T-helper 1 cell treated with Interleukin-12 subunit alpha and Interleukin-12 subunit beta and Interleukin-4 antibody, amounts not matched to agents 30 ng/mL and 1 ng/mL, for 36 hours (primary cell): ENCODE results near the gene PDK4. TPM values are rescaled to one million over a fixed set of nuclear protein-coding genes. Genes with fewer than 3 reads are reported as not detected.
"Not testable (repeated sequence)": the region's sequence is repeated elsewhere in the genome, so short reads cannot be mapped to it uniquely, and the experiment has no call there.

Experiments used
- intact Hi-C: fragments of 100-400 bp; cut with micrococcal nuclease; formaldehyde crosslinking; loops from one replicate; pipeline ENCODE4 v1.15.1; 2024
- total RNA-seq: library from RNA; stranded (reverse); gene quantifications from 2 replicates; pipeline ENCODE4 v1.2.3, GENCODE V29; 2022

PDK4 gene
- total RNA-seq, 1 donor from 2014 or later: not detected

- intact Hi-C loops: no loop called here
These were observed 9.0 kb upstream of the PDK4 start for GRCh38 chr7:95605275-95605674.

- intact Hi-C loops: not testable (repeated sequence)
These were observed 8.5 kb upstream of the PDK4 start for GRCh38 chr7:95604811-95605210.

- intact Hi-C loops: not testable (repeated sequence)
These were observed 8.1 kb upstream of the PDK4 start for GRCh38 chr7:95604397-95604796.

GRCh38 chr7:95602421-95602820 lies 6.1 kb upstream of the PDK4 start:
- intact Hi-C loops: no loop called here

GRCh38 chr7:95601316-95601715 lies 5.0 kb upstream of the PDK4 start:
- intact Hi-C loops: no loop called here

- intact Hi-C loops: no loop called here
These were observed 2.8 kb upstream of the PDK4 start for GRCh38 chr7:95599069-95599468.

GRCh38 chr7:95598511-95598910 lies 2.2 kb upstream of the PDK4 start:
- intact Hi-C loops: no loop called here

GRCh38 chr7:95595746-95596197 lies 544 bp downstream of the PDK4 start:
- intact Hi-C loops: no loop called here

- intact Hi-C loops: no loop called here
These were observed 2.1 kb downstream of the PDK4 start for GRCh38 chr7:95594185-95594584.

GRCh38 chr7:95593343-95593742 lies 3.0 kb downstream of the PDK4 start:
- intact Hi-C loops: no loop called here

GRCh38 chr7:95592570-95592969 lies 3.7 kb downstream of the PDK4 start:
- intact Hi-C loops: no loop called here

GRCh38 chr7:95590387-95591248 lies 5.7 kb downstream of the PDK4 start:
- intact Hi-C loops: no loop called here

GRCh38 chr7:95589766-95590165 lies 6.5 kb downstream of the PDK4 start:
- intact Hi-C loops: no loop called here

- intact Hi-C loops: no loop called here
These were observed 7.3 kb downstream of the PDK4 start for GRCh38 chr7:95589031-95589430.

GRCh38 chr7:95586951-95587301 lies 9.4 kb downstream of the PDK4 start:
- intact Hi-C loops: no loop called here

GRCh38 chr7:95585426-95585789 lies 10.9 kb downstream of the PDK4 start:
- intact Hi-C loops: no loop called here

- intact Hi-C loops: no loop called here
These were observed 11.4 kb downstream of the PDK4 start for GRCh38 chr7:95584769-95585425.

- intact Hi-C loops: no loop called here
These were observed 12.3 kb downstream of the PDK4 start for GRCh38 chr7:95583834-95584621.

GRCh38 chr7:95582578-95583293 lies 13.6 kb downstream of the PDK4 start:
- intact Hi-C loops: no loop called here

GRCh38 chr7:95581467-95581866 lies 14.8 kb downstream of the PDK4 start:
- intact Hi-C loops: no loop called here

GRCh38 chr7:95579318-95579717 lies 17.0 kb downstream of the PDK4 start:
- intact Hi-C loops: no loop called here
